Measurements from ENCODE around the gene KICS2. TPM values are rescaled to one million over a fixed set of nuclear protein-coding genes. Genes with fewer than 3 reads are reported as not detected.
A peak's percentile ranks its signal among the peaks of the same experiment; 100 is the strongest.

Gene KICS2
- total and polyA plus RNA-seq, 2 of the 13 experiments (the other 11 are each of a cell fraction or from before 2014, with no cell fraction given) = 3.5 to 6.6 TPM

- TF ChIP-seq ZNF280D (CRISPR knock-in tag; IDR thresholded peaks at IDR 0.05) (peak; percentile 86), SMARCE1 (IDR thresholded peaks at IDR 0.05; ENCODE audit: borderline replicate concordance) (no peak), TAF1 (CRISPR knock-in tag; IDR thresholded peaks at IDR 0.05) (peak; percentile 86), ZNF572 (CRISPR knock-in tag; IDR thresholded peaks at IDR 0.05) (0 out of 2 replicates have a peak, but pooled peaks have one; percentile 65), ZNF577 (CRISPR knock-in tag; IDR thresholded peaks at IDR 0.05; ENCODE audit: borderline replicate concordance, low read depth) (no peak), ZBTB38 (CRISPR knock-in tag; IDR thresholded peaks at IDR 0.05) (peak; percentile 38), KMT2B (CRISPR knock-in tag; IDR thresholded peaks at IDR 0.05) (peak; percentile 98), GATAD1 (CRISPR knock-in tag; IDR thresholded peaks at IDR 0.05) (peak; percentile 80), ZNF180 (CRISPR knock-in tag; IDR thresholded peaks at IDR 0.05; ENCODE audit: borderline replicate concordance, low read depth) (no peak), PHF20 (CRISPR knock-in tag; IDR thresholded peaks at IDR 0.05) (peak; percentile 90), ZSCAN20 (CRISPR knock-in tag; IDR thresholded peaks at IDR 0.05; ENCODE audit: borderline replicate concordance) (peak; percentile 82; the same call in 1 of the 2 replicates), FOXK1 (CRISPR knock-in tag; IDR thresholded peaks at IDR 0.05; ENCODE audit: borderline replicate concordance, low read depth) (0 out of 2 replicates have a peak, but pooled peaks have one; percentile 51), ZBTB44 (CRISPR knock-in tag; IDR thresholded peaks at IDR 0.05) (peak; percentile 49; the same call in 1 of the 2 replicates), HHEX (CRISPR knock-in tag; IDR thresholded peaks at IDR 0.05) (no peak), FOXK2 (IDR thresholded peaks at IDR 0.05) (no peak), ZNF788 (CRISPR knock-in tag; IDR thresholded peaks at IDR 0.05; ENCODE audit: borderline replicate concordance) (peak; percentile 62; the same call in 1 of the 2 replicates)
- TF ChIP-seq, protein P1, sequence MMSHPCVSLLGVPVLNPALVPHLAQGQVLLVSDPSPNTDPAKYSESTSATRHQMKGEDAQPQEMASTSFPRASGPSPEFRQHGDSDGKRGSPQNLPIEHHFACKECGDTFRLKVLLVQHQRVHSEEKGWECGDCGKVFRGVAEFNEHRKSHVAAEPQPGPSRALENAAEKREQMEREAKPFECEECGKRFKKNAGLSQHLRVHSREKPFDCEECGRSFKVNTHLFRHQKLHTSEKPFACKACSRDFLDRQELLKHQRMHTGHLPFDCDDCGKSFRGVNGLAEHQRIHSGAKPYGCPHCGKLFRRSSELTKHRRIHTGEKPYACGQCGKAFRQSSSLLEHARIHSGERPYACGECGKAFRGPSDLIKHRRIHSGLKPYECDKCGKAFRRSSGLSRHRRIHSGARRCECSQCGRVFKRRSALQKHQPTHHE (CRISPR knock-in tag; IDR thresholded peaks at IDR 0.05; ENCODE audit: borderline replicate concordance) = peak; percentile 82
- TF ChIP-seq, protein P2, sequence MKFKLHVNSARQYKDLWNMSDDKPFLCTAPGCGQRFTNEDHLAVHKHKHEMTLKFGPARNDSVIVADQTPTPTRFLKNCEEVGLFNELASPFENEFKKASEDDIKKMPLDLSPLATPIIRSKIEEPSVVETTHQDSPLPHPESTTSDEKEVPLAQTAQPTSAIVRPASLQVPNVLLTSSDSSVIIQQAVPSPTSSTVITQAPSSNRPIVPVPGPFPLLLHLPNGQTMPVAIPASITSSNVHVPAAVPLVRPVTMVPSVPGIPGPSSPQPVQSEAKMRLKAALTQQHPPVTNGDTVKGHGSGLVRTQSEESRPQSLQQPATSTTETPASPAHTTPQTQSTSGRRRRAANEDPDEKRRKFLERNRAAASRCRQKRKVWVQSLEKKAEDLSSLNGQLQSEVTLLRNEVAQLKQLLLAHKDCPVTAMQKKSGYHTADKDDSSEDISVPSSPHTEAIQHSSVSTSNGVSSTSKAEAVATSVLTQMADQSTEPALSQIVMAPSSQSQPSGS (CRISPR knock-in tag; IDR thresholded peaks at IDR 0.05) = peak; percentile 92
- TF ChIP-seq, protein P3, sequence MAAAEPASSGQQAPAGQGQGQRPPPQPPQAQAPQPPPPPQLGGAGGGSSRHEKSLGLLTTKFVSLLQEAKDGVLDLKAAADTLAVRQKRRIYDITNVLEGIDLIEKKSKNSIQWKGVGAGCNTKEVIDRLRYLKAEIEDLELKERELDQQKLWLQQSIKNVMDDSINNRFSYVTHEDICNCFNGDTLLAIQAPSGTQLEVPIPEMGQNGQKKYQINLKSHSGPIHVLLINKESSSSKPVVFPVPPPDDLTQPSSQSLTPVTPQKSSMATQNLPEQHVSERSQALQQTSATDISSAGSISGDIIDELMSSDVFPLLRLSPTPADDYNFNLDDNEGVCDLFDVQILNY (CRISPR knock-in tag; conservative IDR thresholded peaks at IDR 0.05) = no peak; the same call in 1 of the 2 replicates
Measured at GRCh38 chr12:64222009-64222765, at the start of gene KICS2 (continued).
